Iris pigment epithelial cell (primary cell): Measurements from ENCODE around the gene C6orf58.

Source experiments
- DNase-seq: peaks from one replicate; pipeline ENCODE4 v3.0.0-alpha.2; 2011; ENCODE audit warnings: low read depth

C6orf58 gene

DNA sequence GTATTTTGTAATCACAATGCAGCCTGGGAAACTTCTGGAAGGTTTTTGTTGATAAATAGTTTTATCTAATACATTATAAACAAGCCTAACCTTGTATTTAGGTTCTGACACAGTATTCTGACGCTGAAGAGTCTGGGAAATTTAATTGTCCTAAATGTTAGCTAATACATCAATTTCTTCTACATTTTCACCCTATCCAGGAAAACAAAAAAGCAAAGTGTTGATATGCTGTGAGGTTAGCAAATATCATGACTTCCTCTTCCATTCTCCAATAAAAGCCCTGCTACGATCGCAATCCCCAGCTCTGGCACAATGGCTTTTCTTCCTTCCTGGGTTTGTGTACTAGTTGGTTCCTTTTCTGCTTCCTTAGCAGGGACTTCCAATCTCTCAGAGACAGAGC, at the start of gene C6orf58:
Gene C6orf58 (plus strand): TSS at position 301 of the 400 bp plus-strand sequence. CDS start 12 bp downstream, at position 313.
- no peak for DNase-seq

DNA sequence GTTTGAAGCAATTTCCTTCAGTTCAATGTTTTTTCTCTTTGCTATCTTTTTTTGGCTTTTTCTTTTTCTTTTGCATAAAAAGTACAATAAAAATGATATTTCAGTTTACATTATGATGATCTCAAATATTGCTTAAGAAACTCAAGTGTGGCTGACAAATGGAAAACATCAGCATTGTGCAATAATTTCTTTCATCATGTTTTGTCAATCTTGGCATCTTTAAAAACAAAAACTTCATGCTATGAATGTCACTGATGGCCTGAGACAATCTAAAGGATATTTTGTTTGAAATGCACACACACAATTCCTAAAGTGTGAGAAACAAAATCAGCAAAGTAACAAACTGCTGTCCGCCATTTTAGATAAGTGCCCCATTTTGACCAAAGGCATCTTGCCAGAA, 44.0 kb upstream of the C6orf58 start:
- peak; percentile 54 for DNase-seq

DNA sequence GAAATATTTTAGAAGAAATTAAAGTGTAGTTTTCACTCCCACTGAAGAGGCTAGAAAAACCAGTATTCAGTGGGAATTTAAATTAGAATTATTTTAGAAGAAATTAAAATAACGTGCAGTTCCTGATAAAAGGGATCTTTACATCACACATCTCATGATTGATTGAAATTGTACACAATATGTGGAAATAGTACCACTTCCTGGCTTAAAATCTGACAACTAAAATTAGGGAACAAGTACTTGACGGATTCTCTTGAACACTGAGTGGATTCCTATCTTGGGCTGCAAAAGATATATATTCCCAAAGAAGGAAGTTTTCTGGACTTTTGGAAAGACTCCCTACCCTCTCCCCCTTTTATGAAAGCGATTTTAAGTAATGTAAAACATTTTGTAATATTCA, 43.2 kb upstream of the C6orf58 start:
- DNase-seq, result no peak

DNA sequence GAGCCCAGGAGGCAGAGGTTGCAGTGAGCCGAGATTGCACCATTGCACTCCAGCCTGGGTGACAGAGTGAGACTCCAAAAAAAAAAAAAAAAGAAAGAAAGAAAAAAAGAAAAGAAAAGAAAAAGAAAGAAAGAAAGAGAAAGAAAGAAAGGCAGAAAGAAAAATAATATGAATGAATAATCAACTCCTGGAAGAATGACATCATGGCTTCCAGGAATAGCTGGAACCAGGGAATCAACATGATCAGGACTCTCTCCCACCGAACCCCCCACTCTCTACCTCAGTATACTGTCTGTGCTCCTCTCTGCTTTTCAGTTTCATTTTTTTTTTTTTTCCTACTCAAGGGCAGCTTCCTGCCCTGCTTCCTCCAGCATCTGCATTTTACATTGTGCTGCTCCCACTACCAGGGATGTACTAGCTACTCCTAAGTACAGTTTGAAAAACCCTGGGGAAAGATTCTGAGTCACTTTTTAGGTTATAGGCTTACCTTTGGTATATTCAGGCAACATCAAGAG, 38.2 kb upstream of the C6orf58 start:
- DNase-seq, result no peak

DNA sequence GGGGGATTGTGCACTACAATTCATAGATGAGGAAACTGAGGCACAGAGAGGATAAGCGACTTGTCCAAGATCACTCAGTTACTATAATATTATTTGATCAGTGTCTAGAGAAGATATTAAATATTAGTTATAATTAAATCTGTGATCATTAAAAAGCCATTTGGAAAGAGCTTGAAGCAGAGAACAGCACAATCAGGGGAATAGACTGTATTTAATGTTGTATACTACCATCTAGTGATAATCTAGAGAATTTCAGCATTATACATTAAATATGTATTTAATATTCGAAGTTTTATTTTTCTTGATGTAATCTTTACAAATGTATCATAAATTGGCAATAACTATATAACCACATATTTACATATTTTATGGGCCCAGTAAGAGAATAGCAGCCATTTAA, 37.7 kb upstream of the C6orf58 start:
- peak; percentile 32 for DNase-seq

DNA sequence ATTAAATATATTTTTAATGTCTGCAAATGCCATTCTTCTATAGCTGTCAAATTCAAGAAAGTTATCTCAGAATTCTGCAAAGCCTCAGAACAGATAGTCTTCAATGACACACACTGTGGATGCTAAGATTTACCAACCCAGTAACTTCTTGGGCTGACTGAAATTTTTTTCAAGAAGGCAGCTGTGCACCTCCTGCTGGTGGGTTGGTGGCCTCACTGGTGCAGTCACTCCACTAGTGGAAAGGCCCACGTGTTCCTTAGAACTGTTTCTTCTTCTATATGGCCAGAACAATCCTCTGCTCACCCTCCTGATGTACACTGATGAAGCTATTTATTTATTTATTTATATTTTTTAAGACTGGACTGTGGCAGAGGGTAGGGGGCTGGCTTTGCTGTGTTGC, 29.8 kb upstream of the C6orf58 start:
- peak; percentile 16 for DNase-seq

DNA sequence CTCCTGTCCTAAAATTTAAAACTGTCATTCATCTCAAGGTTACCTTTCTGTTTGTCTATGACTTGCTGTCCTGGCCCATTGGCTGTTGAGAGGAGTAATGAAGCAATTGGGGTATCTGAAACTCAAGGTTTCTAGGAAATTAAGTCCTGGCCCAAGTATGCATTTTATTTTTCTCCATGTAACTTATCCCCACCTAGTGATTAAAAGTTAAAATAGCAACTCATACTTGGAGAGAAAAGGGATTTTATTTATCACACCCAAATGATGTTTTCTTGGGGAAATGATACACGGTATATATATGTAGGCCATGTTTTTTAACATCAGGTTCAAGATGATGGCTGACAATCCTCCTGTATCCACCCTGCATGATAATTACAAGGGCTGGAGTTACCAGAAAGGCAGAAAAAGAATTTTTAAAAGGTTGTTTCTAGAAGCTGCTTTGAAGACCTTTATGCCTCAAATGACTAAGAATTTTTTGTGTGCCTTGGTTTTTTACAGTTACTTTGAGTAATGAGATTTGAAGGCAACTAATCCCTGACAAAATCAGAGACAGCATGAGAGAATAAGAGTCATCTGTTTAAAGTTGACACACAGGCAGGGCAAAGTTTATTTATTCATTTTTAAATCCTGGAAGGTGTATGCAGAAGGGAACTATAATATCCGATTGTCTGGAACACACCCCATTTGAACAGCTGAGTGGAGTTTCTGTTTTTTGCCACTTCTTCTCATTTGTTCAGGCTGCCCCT, 28.9 kb upstream of the C6orf58 start:
- peak; percentile 17 for DNase-seq

DNA sequence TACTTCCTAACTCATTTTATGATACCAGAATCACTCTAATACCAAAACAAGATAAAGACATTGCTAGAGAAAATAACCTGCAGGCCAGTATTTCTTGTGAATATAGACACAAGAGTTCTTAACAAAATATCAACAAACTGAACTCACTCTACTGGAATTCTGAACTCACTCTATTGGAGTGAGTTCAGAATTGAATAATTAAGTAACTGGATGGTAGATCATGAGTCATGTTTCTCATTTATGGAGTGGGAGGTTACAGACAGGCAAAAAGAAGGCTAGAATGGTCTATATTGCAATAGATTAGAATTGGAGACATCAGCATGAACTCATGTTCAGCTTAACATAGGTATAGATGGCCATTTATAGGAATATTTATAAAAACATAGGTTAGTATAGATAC, 26.6 kb upstream of the C6orf58 start:
- DNase-seq, result peak; percentile 68

DNA sequence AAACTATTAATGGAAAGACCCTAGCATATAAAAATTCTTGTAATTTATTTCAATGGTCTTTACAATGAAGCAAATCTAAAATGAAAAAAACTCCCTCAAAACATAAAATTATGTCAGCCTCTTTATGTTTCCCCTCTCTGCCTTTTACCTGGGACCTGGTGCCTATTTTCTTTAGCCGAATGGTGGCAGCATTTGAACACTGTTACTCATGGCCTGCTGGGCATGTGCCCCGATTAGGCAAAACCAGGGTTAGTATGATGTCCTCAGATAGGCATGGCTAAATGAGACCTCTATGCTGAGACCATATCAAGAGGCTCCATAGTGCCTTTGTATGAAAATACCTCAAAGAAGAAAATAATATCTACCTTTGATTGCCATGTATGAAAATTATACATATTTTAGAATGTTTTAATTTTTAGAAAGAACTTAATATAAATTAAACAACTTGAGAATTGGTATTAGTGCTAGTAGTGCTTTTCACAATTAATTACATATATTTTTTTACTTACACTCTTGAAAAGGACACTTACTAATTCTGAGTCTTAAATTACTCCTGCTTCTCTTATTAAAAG, 22.5 kb upstream of the C6orf58 start:
- peak; percentile 31 for DNase-seq

DNA sequence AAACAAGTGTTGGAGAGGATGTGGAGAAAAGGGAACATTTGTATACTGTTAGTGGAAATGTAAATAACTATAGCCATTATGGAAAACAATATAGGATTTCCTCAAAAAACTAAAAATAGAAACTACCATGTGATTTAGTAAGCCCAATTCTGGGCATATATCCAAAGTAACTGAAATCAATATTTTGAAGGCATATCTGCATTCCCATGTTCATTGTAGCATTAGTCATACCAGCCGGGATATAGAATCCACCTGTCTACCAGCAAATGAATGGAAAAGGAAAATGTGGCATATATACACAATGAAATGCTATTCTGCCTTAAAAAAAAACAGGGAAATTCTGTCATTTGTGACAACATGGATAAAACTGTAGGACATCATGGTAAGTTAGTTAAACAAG, 15.3 kb upstream of the C6orf58 start:
- peak; percentile 28 for DNase-seq

DNA sequence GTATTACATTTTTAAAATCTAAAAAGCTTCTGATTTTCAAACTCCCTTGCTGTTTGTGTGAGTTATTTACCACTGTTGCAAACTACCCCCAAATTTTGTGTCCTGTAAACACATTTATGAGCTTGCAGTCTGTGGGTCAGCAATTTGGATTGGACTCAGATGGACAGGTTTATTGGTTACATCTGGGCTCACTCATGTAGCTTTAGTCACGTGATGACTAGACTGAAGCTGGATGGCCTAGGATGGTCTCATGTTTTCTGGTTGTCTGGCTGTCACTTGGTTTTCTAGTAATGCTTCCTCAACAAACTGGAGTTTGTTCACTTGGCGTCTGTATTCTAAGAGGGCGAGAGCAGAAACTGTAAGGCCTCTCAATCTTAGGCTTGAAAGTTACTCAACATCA, 12.2 kb upstream of the C6orf58 start:
- DNase-seq, result no peak

DNA sequence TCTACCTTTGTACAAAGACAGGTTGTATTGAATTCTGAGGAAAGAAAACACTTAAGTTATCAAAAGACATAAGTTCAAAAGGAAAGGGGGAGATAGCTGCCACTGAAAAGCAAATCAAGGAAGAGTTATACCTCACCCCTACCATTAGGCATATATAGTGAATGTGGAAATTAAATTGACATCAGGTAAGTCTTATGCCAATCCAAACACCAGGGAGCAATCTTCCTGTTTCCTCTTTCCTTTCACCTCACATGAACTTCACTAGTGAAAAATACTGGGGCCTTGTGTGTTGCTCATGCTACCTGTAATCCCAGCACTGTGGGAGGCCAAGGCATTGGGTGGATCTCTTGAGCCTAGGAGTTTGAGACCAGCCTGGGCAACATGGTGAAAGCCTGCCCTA, 10.9 kb upstream of the C6orf58 start:
- DNase-seq, result no peak

DNA sequence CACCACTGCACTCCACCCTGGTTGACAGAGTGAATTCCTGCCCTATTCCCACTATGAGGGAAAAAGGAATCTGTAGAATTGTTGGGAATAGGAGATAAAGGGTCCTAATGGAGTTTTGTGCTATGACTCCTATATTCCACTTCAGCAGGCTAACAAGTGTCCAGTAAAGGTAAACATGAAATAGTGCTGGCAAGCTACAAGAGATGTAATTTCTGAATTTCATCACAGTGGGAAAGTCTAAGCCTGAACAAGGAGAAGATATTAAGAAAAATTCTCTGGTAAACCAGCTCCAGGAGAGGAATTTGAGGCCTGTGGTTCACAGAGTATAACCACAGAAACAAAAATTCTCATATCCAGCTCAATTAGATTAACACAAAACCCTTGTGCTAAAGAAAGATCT, 10.3 kb upstream of the C6orf58 start:
- peak; percentile 27 for DNase-seq

DNA sequence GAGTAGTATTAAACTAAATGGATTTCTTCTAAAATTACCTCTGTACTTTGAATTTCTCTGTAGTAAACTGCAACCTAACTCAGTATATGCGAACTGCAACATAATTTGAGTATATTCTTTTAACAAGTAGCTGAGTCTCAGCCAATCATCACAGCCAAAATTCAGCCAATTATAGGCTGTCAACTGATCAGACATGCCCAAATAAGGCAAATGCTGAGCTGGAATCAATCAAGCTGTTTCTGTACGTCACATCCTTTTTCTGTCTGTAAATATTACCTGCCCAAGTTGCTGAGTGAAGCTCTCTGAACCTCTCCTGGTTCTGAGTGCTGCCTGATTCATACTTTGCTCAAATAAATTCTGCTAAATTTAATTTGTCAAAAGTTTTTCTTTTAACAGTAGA, 9.5 kb upstream of the C6orf58 start:
- no peak for DNase-seq

DNA sequence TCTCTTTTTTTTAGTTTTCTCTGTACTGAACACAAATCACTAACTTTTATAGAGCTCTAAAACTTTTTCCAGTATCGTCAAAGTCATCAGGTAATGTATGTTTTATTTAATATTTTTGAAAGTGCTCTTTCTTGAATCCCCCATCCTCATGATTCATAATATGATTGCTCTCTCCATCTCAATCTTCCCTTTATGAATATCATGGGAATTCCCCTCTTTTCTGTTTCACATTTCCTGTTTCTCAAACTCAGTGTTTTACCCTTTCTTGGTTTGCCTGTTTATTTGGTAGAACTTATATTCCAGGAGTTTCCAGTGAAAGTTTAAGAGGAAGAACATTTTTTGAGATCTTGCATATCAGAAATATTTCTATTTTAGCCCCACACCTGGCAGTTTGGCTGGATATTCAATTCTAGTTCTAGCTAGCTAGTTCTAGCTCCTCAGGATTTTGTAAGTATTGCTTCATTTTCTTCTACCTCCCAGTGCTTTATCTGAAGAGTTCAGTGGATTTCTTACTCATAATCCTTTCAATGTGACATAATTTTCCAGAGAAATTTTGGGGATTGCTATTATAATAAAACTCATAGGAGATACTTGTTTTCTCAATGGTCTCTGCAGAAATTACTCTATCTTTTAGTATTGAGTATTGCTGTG, 6.1 kb upstream of the C6orf58 start:
- DNase-seq, result peak; percentile 25

DNA sequence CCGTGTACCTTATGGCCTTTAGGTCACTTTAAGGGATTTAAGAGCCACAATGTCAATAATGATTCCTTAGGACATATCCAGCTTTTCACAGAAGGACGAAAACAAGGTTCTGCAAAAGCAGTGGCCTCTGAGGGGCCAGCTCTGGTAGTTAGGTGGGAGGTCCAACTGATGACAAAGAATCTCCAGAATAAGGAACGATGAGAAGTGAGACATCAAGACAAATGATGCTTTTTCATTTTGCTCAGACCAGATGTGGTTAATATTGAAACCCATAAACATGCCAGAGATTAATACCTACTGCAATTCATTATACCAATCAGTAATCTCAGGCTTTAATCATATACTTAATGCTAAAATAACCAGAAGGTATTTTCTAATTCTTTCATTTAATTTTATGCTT, 1.9 kb downstream of the C6orf58 start:
- no peak for DNase-seq

DNA sequence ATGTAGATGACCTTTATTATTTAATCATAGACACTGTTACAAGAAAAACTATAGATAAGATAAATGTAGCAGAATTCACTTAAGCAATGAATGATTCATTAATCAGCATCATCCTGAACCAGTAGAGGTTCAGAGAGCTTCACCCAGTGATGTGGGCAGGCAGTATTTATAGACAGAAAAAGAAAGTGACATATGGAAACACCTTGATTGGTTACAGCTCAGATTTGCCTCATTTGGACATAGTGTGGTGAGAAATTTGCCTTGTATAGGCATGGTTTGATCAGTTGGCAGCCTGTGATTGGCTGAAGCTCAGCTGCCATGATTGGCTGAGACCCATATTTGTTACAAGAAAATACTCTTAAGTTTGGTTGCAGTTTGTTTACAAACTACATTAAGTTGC, 4.6 kb downstream of the C6orf58 start:
- DNase-seq, result no peak

DNA sequence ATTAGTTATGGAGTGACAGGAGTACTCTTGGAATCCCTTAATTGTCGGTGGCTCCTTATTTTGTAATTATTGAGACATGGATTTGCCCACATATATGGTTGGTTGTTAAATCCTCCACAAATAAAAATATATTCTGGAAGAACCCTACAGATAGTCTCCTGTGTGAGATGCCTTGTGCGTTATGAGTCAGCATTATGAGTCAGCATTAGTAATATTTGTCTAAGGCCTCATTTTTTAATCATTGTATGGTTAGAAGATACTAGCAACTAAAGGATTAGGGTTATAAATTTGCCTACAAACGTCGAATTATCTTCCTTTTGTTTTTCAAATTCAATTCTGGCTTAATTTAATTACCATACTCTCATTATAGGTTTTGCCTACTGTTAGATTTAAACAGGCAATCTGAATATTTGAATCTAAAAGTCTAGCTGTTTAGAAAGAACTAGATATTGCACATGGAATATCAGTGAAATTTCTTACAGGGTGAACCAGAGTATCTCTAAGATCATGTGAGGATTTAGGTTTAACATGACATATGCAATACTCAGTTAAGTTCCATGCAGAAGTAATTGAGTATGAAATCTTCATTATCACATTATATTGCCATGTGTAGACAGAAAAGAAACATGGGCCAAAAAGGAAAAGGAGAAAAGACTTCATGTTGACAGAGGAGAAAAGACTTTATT, 5.9 kb downstream of the C6orf58 start:
- peak; percentile 84 for DNase-seq

DNA sequence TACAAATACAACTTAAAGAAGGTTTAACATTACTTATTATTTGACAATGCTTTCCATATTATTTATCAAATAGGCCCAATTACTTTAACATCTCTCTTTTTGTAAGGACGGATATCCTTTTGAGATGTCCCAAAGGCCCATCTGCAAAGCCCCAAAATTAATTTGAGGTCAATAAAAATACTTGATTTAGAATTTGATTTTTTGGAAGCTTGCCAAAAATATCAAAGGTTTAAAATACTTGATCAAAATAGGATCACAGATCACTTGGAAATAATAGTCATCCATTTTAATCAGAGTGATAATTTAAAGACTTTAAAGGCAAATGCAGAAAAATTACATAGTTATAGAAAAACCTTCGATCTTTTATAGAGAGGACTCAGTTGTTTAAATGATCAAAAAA, 8.1 kb downstream of the C6orf58 start:
- no peak for DNase-seq

DNA sequence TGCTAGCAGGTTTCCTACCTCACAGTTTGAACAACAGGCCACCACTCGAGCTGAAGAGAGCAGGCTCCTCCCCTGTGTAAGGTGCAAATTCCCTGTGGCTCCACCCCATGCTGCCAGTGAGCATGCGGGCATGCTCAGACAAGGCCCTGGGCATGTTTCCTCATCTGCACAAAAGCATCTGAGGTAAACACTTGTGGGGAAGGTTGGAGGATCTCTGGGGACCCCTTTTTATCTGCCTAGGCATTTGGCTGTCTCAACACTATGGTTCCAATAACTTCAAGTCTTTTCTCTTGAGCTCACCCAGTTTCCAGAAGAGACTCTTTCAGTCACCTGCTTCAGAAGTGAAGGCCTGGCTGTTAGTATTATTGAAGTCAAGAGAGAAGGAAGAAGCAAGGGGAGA, 9.4 kb downstream of the C6orf58 start:
- no peak for DNase-seq

DNA sequence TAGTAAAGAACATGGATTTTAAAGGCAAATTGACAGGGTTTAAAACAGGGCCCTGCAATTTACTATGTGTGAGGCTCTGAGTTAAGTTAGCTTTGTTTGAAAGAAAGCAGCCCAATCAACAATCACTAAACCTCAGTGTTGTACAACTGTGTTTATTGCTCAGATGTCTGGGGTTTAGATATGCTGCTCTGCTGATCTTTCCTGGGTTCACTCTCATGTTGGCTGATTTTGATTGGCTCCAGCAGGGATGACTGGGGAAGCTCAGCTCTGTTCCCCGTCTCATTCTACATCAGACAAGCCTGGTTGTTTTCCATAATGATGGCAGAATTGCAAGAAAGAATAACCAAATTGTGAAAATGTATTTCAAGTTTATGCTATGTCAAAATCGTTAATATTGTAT, 10.9 kb downstream of the C6orf58 start:
- no peak for DNase-seq

DNA sequence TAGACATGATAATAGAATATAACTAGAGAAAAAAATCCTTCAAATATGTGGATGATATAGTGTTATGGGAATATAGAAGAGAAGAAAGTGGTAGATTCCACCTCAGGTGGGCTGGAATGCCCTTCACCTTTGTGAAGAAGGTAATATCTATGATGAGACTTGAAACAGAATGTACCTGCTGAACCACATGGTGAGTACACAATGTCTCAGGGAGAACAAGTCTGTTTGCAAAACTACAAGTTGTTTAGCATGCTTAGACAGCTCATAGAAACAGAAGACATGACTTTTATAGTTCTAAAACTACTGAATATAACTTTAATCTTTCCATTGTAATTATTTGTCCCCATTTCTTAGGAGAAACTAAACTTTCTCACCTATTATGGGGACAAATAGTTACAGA, 12.2 kb downstream of the C6orf58 start:
- no peak for DNase-seq

DNA sequence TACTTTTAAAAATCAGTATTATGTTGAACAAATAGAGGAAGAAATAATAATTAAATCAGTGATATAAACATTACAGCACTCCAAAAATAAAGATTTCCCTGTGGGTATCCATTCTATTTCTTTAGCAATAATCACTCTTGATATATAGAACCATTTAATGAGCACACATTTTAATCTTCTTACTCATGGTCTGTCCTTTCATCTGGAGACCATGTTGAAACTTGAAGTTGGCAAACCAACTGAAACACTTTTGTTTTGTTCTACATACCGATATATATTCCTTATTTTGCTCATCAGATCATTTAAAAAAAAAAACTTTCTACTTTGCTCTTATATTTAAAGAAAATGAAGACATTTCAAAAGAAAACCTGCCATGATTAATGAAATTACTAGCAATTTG, 13.4 kb downstream of the C6orf58 start:
- DNase-seq, result no peak
